ENCODE measurements around the gene OCA2. TPM values are rescaled to one million over a fixed set of nuclear protein-coding genes. Genes with fewer than 3 reads are reported as not detected.
"Not testable (repeated sequence)": the region's sequence is repeated elsewhere in the genome, so short reads cannot be mapped to it uniquely, and the experiment has no call there.

Gene OCA2
- total and polyA plus RNA-seq, 7 donors, result 0.36 to 0.41 TPM; not detected in 5

- Histone ChIP-seq H3K27me3 (no peaks in the 10 kb centered on the region), H3K36me3 (no peaks in the 10 kb centered on the region), H3K4me3 (no peak overlapping the region), H3K4me1 (no peaks in the 10 kb centered on the region), H3K27ac (no peak overlapping the region), H3K9me3 (peaks cover 0 to 4% (median 1%) of the 10 kb centered on the region in 4 donors)
- intact Hi-C loops (cut with DNase I), result no loop called here
- 94 to 95% methylated on average over 48 of the region's 48 CpGs for WGBS, 2 donors
- DNase-seq, result no peak
- TF ChIP-seq POLR2A (IDR thresholded peaks at IDR 0.05), result no peak
- no peak for TF ChIP-seq CTCF (IDR thresholded peaks at IDR 0.05)
- no peak for TF ChIP-seq EP300 (IDR thresholded peaks at IDR 0.05)
- no peak for TF ChIP-seq POLR2AphosphoS5 (IDR thresholded peaks at IDR 0.05)
Measured at GRCh38 chr15:27770086-27770607, 329.0 kb downstream of the OCA2 start.

DNA sequence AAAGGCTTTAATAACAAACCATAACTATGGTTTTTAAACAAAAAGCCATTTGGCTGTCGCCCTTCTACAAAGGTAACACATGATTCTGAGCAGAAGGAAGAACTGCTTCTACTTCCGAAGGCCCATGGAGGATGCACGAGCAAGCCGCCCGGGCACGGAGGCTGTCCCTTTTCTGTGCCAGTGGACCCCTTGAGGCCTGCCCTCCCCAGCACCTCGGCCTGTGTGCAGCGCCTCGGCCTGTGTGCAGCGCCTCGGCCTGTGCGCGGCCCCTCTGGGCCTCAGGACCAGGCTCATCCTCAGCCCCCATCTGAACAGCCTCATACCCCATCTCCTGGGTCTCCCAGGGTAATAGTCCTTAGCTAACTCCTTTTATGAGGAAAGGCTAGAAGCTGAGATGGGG, 329.5 kb downstream of the OCA2 start:
- no peak for DNase-seq
- Histone ChIP-seq H3K27me3 (no peaks in the 10 kb centered on the region), H3K4me1 (no peaks in the 10 kb centered on the region), H3K9me3 (peaks cover 0 to 3% (median 1%) of the 10 kb centered on the region in 4 donors), H3K27ac (no peak overlapping the region), H3K4me3 (no peak overlapping the region), H3K36me3 (no peaks in the 10 kb centered on the region)
- no peak for TF ChIP-seq CTCF (IDR thresholded peaks at IDR 0.05)
- no peak for TF ChIP-seq POLR2A (IDR thresholded peaks at IDR 0.05)
- no peak for TF ChIP-seq EP300 (IDR thresholded peaks at IDR 0.05)
- TF ChIP-seq POLR2AphosphoS5 (IDR thresholded peaks at IDR 0.05), result no peak
- intact Hi-C loops (cut with DNase I), result no loop called here
- WGBS, 2 donors, result 84 to 90% methylated on average over 13 of the region's 13 CpGs

GRCh38 chr15:27768732-27769475, 330.2 kb downstream of the OCA2 start:
- intact Hi-C loops (cut with DNase I), result no loop called here
- no peak for TF ChIP-seq POLR2AphosphoS5 (IDR thresholded peaks at IDR 0.05)
- peaks cover 0 to 3% (median 1%) of the 10 kb centered on the region in 4 donors for H3K9me3 ChIP-seq
- H3K27me3 ChIP-seq, result no peaks in the 10 kb centered on the region
- no peak for DNase-seq
- H3K36me3 ChIP-seq, result no peaks in the 10 kb centered on the region
- no peak overlapping the region for H3K4me3 ChIP-seq
- no peak overlapping the region for H3K27ac ChIP-seq
- no peaks in the 10 kb centered on the region for H3K4me1 ChIP-seq
- WGBS, 2 donors, result 78 to 88% methylated on average over 24 of the region's 24 CpGs

GRCh38 chr15:27767918-27768640, 331.0 kb downstream of the OCA2 start:
- H3K4me1 ChIP-seq, result no peaks in the 10 kb centered on the region
- no peaks in the 10 kb centered on the region for H3K36me3 ChIP-seq
- peaks cover 0 to 3% (median 1%) of the 10 kb centered on the region in 4 donors for H3K9me3 ChIP-seq
- no peak overlapping the region for H3K4me3 ChIP-seq
- no peak overlapping the region for H3K27ac ChIP-seq
- intact Hi-C loops (cut with DNase I), result no loop called here
- no peak for DNase-seq
- 88% methylated on average over 14 of the region's 14 CpGs for WGBS, 2 donors
- H3K27me3 ChIP-seq, result no peaks in the 10 kb centered on the region
- TF ChIP-seq CTCF (IDR thresholded peaks at IDR 0.05) (no peak), POLR2A (IDR thresholded peaks at IDR 0.05) (no peak), POLR2AphosphoS5 (IDR thresholded peaks at IDR 0.05) (no peak), EP300 (IDR thresholded peaks at IDR 0.05) (no peak)

DNA sequence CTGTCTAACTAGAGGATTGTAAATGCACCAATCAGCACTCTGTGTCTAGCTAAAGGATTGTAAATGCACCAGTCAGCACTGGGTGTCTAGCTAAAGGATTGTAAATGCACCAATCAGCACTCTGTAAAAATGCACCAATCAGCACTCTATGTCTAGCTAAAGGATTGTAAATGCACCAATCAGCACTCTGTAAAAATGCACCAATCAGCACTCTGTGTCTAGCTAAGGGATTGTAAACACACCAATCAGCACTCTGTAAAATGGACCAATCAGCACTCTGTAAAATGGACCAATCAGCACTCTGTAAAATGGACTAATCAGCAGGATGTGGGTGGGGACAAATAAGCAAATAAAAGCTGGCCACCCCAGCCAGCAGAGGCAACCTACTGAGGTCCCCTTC, 331.7 kb downstream of the OCA2 start:
- H3K4me3 ChIP-seq; H3K9me3 ChIP-seq; DNase-seq; H3K27me3 ChIP-seq; H3K4me1 ChIP-seq; intact Hi-C loops (cut with DNase I); H3K27ac ChIP-seq; H3K36me3 ChIP-seq: not testable (repeated sequence)
